Measurements from ENCODE around the gene LRMDA.

DNA sequence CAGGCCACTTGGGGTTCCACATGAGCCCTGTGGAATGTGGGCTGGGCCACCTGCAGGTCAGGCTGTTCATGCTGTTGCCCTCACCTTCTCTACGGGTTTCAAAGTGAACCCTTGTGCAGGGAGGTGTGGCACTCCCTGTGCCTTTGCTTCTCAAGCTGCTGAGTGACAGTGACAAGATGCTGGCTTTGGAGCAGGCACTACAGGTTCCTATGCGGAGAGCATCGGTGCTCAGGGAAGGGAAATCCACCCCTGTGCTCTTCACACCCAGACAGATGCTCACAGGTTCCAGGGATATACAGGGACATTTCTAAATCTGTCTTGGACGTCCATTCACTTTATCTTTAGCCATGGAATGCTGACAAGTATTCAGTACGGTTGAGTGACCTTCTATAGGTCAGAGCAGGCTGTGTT lies 1005.0 kb downstream of the LRMDA start:
- TF ChIP-seq, protein P1, sequence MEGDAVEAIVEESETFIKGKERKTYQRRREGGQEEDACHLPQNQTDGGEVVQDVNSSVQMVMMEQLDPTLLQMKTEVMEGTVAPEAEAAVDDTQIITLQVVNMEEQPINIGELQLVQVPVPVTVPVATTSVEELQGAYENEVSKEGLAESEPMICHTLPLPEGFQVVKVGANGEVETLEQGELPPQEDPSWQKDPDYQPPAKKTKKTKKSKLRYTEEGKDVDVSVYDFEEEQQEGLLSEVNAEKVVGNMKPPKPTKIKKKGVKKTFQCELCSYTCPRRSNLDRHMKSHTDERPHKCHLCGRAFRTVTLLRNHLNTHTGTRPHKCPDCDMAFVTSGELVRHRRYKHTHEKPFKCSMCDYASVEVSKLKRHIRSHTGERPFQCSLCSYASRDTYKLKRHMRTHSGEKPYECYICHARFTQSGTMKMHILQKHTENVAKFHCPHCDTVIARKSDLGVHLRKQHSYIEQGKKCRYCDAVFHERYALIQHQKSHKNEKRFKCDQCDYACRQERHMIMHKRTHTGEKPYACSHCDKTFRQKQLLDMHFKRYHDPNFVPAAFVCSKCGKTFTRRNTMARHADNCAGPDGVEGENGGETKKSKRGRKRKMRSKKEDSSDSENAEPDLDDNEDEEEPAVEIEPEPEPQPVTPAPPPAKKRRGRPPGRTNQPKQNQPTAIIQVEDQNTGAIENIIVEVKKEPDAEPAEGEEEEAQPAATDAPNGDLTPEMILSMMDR (IDR thresholded peaks at IDR 0.05; ENCODE audit: low read depth, low read length), result no peak
- TF ChIP-seq EZH2phosphoT487 (IDR thresholded peaks at IDR 0.05; ENCODE audit: low read depth), result no peak

All from OCI-LY3 (cell line).